ENCODE data around the gene CPT1B. TPM values are rescaled to one million over a fixed set of nuclear protein-coding genes. Genes with fewer than 3 reads are reported as not detected.

CPT1B gene
- total RNA-seq, 2 donors from 2014 or later = 6.0 to 8.1 TPM

- intact Hi-C loops (cut with DNase I) = no loop called here
- DNase-seq (ENCODE audit: low spot score) = peak; percentile 31
Observed at GRCh38 chr22:50597097-50597496, 18.9 kb upstream of the CPT1B start.

GRCh38 chr22:50595189-50595588, 17.0 kb upstream of the CPT1B start:
- intact Hi-C loops (cut with DNase I) = no loop called here
- peak; percentile 26 for DNase-seq (ENCODE audit: low spot score)

GRCh38 chr22:50587407-50587806, 9.2 kb upstream of the CPT1B start:
- no peak for DNase-seq (ENCODE audit: low spot score)
- intact Hi-C loops (cut with DNase I) = no loop called here

- intact Hi-C loops (cut with DNase I) = no loop called here
- DNase-seq (ENCODE audit: low spot score) = no peak
Observed at GRCh38 chr22:50586416-50586815, 8.2 kb upstream of the CPT1B start.

- intact Hi-C loops (cut with DNase I) = no loop called here
- DNase-seq (ENCODE audit: low spot score) = no peak
Observed at GRCh38 chr22:50585781-50586180, 7.6 kb upstream of the CPT1B start.

- intact Hi-C loops (cut with DNase I) = no loop called here
- no peak for DNase-seq (ENCODE audit: low spot score)
Observed at GRCh38 chr22:50585238-50585637, 7.0 kb upstream of the CPT1B start.

GRCh38 chr22:50584106-50585096, 6.2 kb upstream of the CPT1B start:
- intact Hi-C loops (cut with DNase I) = no loop called here
- no peak for DNase-seq (ENCODE audit: low spot score)

- no peak for DNase-seq (ENCODE audit: low spot score)
- intact Hi-C loops (cut with DNase I) = no loop called here
Observed at GRCh38 chr22:50583294-50583861, 5.2 kb upstream of the CPT1B start.

GRCh38 chr22:50582493-50583293, 4.5 kb upstream of the CPT1B start, which contains the start of gene CHKB:
Gene CHKB (minus strand): TSS chr22:50582849. CDS start chr22:50582781, 68 bp downstream.
- intact Hi-C loops (cut with DNase I) = no loop called here
- peak; percentile 99 for DNase-seq (ENCODE audit: low spot score)

GRCh38 chr22:50581950-50582492, 3.8 kb upstream of the CPT1B start:
- intact Hi-C loops (cut with DNase I) = no loop called here

GRCh38 chr22:50581031-50581949, 3.1 kb upstream of the CPT1B start:
- DNase-seq (ENCODE audit: low spot score) = peak; percentile 50

More at GRCh38 chr22:50581950-50582492, 3.8 kb upstream of the CPT1B start:
- no peak for DNase-seq (ENCODE audit: low spot score)

GRCh38 chr22:50579752-50580151, 1.5 kb upstream of the CPT1B start:
- DNase-seq (ENCODE audit: low spot score) = no peak
- intact Hi-C loops (cut with DNase I) = no loop called here

More at GRCh38 chr22:50581031-50581949, 3.1 kb upstream of the CPT1B start:
- intact Hi-C loops (cut with DNase I) = no loop called here

- intact Hi-C loops (cut with DNase I) = no loop called here
- no peak for DNase-seq (ENCODE audit: low spot score)
Observed at GRCh38 chr22:50578776-50579310, 616 bp upstream of the CPT1B start.

- peak; percentile 66 for DNase-seq (ENCODE audit: low spot score)
- intact Hi-C loops (cut with DNase I) = no loop called here
Observed at GRCh38 chr22:50577697-50577986, 585 bp downstream of the CPT1B start.

GRCh38 chr22:50576806-50577696, 1.2 kb downstream of the CPT1B start:
- DNase-seq (ENCODE audit: low spot score) = peak; percentile 67
- intact Hi-C loops (cut with DNase I) = no loop called here

GRCh38 chr22:50576070-50576469, 2.2 kb downstream of the CPT1B start:
- intact Hi-C loops (cut with DNase I) = no loop called here
- peak; percentile 43 for DNase-seq (ENCODE audit: low spot score)

GRCh38 chr22:50575426-50575941, 2.7 kb downstream of the CPT1B start:
- intact Hi-C loops (cut with DNase I) = no loop called here
- peak; percentile 52 for DNase-seq (ENCODE audit: low spot score)

Data from posterior vena cava (tissue), 2 donors.